HG03066 (cell line): ENCODE data around the gene GLYATL3.
"Not testable (repeated sequence)": the region's sequence is repeated elsewhere in the genome, so short reads cannot be mapped to it uniquely, and the experiment has no call there.

Source experiments
- ATAC-seq: cut with Tn5 transposase; IDR thresholded peaks from one replicate; pipeline ENCODE4 v1.9.1; 2021; ENCODE audit warnings: low read depth; ENCODE audit not compliant: unreplicated experiment

GLYATL3 gene

DNA sequence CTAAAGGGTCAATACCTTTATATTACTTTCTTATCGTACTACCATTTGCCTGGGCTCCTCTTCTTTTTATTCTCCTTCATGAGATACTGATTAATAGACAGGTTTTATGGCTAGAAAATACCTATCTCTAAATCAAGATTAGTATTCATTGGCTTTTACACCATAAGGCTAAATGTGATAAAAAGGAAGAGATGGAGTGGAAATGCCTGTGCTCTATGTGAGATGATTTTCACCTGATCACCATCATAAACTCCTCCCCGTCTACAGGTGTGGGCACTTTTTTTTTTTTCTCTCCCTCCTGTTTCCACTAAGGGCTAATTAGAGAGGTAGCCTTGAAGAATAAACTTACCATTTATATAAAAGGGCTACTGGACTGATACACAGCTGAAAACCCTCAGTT is at the start of gene GLYATL3:
GLYATL3 (plus strand) TSS at position 301 of the 400 bp plus-strand sequence. CDS start 12,068 bp downstream, outside the sequence.
- no peak for ATAC-seq

DNA sequence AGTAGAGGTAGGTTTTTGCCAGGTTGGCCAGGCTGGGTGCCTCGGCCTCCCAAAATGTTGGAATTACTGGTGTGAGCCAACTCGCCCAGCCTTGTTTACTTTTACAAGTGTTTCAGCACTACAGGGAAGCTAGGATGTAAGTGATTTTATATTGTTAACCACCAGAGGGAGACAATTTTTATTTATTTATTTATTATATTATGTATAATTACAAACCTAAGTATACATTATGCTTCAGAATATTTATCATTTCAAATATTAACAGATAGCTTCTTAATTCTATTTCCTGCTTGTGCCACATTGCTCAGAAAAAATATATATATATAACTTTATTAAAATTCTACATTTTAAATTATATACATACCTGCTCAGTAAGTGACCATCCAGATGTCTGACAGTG is 46.5 kb upstream of the GLYATL3 start:
- ATAC-seq = no peak

DNA sequence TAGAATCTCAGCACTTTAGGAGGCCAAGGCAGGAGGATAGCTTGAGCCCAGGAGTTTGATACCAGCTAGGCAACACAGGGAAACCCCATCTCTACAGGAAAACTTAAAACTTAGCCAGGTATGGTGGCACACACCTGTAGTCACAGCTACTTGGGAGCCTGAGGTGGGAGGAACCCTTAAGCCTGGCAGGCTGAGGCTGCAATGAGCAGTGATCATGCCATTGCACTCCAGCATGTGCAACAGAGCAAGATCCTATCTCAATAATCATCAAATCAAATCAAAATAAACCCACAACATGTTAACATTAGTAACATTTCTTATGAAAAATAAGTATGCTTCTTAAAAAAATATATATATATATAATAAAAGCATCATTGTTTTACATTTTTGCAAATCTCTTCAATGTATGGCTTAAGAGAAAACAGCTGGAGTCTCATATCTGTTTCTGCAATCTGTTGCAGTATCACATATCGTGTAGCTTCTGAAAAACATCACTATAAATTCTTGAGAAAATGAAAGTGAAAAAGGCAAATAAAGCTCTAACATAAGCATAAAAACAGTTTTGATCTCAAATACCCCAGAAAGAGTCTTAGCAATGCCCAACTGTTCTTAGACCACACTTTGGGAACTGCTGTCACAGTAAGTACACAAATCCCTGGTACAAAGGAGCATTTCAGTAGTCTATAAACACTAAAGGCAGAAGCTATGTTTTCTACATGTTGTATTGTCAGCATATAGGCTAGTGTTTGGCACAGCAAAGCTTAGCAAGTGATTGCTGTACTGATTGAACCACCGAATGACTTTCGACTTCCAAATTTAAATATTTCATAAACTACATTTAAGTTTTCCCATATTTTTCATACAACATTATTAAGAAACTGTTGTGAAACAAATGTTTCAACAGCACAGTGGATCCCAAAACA is 44.7 kb upstream of the GLYATL3 start:
- peak; percentile 72 for ATAC-seq

DNA sequence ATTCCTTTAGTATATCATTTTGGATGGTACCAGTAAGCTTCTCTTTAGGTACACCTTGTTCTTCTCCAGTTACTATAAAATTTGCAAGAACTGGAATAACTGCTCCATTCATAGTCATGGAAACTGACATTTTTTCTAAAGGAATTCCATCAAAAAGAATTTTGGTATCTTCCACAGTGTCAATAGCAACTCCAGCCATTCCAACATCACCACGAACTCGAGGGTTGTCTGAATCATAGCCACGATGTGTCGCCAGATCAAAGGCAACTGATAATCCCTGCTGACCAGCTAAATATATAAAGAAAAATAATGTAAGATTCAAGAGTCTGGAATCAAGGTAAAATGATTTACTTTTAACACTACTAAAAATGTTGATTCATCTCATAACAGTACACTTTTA is 42.0 kb upstream of the GLYATL3 start:
- no peak for ATAC-seq

DNA sequence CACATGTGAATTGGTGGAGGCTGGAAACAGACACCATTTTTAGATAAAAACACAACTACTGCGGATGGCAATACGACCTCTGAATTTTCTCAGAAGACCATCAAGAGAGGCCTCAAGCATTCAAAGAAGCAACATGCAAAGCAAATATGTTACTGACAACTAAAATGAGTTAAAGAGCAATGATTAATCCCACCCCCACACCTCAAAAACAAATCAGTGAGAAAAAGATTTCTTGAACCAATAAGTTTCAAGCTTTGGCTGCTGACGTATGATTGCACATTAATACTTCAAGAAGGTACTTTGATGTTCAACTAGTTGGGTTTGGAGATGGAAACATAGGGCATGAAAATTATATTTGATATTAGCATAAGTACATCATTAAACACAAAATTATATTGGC is 37.7 kb upstream of the GLYATL3 start:
- ATAC-seq = no peak

DNA sequence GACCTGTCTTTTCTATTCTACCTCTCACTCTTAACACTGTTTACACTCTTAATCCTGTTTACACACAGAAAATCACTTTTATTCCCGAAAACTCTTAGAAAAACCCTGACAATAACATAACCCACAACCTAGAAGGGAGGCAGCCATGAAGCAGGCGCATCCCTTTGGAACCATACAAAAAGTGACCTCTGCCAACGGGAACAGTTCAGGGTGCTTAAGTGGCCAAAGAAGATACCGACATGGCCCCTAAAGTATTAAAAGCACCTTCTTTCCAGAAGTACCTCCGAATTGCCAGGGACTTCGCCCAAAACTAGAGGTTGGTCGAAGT is 37.2 kb upstream of the GLYATL3 start:
- peak; percentile 8 for ATAC-seq

DNA sequence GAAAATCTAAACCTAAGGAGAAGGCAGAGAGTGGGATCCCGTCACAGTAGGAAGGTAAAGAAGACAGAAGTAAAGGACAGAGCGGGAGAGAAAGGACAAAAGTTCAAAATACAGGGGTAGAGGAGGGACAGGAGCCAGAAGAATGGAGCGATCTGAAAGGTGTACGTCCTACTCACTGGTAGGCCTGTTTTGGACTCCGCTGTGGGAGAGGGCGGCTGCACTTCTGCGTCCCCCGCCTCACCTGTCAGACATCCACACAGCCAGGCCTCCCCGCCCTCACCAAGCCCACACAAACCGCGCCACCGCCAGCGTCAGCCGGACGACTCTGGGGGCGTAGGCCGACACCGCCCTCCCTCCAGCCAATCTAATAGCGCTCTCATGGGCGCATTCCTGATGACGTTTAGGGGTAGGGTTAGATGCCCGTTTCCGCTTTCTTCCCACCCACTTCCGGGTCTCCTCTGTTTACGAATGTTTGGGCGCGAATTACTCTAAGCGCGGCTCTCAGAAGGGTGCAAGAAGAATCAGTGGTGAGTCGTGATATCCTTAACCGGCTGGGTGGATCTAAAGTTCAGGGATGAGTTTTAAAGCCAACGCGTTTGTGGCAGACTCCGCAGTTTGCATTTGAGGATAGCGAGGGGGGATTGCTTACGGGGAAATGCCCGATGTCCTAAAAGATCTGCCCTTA is 36.7 kb upstream of the GLYATL3 start, which contains the start of the genes CENPQ and MMUT:
CENPQ (plus strand) TSS at position 444 of the 685 bp plus-strand sequence. CDS start 6,807 bp downstream, outside the sequence.
MMUT (minus strand) TSS at position 327 of the 685 bp plus-strand sequence. CDS start 3,787 bp downstream, outside the sequence.
- ATAC-seq = peak; percentile 99

DNA sequence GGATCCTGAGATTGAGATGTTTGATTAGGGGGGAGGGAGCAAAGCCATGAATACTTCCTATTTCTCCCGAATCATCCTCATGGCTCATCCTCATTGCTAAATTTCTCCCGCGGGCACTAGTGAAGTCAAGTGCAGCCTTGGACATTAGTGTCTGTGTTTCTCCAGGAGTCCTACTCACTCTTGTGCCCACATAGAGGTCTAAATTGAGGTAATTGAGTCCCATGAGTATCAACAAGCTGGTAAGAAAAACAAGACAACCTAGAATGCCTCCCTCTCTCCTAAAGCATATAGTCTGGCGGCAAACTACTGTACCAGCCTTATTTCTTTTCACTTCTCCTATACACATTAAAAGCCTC is 36.1 kb upstream of the GLYATL3 start:
- ATAC-seq = no peak

DNA sequence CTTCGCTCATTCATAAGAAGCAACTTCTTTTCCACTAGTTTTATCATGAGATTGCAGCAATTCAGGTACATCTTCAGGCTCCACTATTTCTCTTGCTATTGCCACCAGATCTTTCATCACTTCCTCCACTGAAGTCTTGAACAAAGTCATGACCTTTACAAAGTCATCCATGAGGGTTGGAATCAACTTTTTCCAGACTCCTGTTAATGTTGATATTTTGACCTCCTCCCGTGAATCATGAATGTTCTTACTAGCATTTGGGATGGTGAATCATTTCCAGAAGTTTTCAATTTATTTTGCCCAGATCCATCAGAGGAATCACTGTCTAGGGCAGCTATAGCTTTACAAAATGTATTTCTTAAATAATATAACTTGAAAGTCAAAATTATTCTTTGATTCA is 35.0 kb upstream of the GLYATL3 start:
- no peak for ATAC-seq

DNA sequence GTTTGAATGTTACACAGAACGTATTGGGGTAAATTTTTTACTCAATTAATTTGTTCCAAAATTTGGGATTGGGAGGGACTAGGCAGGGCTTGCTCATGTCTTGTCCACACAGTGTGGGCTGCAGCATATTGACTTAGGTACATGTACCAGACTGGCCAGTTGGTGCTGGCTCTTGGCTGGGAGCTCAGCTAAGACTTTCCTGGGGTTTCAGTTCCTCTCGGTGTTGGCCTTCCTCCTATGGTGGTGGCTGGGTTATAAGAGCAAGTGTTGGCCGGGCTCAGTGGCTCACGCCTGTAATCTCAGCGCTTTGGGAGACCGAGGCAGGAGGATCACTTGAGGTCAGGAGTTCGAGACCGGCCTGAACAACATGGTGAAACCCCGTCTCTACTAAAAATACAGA is 31.7 kb upstream of the GLYATL3 start:
- ATAC-seq = no peak

DNA sequence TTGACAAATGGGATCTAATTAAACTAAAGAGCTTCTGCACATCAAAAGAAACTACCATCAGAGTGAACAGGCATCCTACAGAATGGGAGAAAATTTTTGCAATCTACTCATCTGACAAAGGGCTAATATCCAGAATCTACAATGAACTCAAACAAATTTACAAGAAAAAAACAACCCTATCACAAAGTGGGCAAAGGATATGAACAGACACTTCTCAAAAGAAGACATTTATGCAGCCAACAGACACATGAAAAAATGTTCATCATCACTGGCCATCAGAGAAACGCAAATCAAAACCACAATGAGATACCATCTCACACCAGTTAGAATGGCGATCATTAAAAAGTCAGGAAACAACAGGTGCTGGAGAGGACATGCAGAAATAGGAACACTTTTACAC is 23.2 kb upstream of the GLYATL3 start:
- not testable (repeated sequence) for ATAC-seq

DNA sequence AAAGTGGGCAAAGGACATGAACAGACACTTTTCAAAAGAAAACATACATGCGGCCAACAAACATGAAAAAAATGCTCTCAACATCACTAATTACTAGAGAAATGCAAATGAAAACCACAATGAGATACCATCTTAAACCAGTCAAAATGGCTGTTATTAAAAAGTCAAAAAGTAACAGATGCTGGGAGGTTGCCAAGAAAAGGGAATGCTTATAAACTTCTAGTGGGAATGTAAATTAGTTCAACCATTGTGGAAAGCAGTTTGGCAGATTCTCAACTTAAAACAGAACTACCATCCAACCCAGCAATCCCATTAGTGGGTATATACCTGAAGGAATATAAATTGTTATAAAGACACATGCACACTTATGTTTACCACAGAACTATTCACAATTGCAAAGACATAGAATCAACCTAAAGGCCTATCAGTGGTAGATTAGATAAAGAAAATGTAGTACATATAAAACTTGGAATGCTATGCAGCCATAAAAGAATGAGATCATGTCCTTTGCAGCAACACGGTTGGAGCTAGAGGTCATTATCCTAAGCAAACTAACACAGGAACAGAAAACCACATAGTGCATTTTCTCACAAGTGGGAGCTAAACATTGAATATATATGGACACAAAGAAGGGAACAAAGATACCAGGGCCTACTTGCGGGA is 20.3 kb upstream of the GLYATL3 start:
- no peak for ATAC-seq

DNA sequence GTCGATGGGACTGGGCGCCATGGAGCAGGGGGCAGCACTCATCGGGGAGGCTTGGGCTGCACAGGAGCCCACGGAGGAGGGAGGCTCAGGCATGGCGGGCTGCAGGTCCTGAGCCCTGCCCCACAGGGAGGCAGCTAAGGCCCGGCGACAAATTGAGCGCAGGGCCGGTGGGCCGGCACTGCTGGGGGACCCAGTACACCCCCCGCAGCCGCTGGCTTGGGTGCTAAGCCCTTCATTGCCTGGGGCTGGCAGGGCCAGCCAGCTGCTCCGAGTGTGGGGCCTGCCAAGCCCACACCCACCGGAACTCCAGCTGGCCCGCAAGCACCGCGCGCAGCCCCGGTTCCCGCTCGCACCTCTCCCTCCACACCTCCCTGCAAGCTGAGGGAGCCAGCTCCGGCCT is 17.9 kb upstream of the GLYATL3 start:
- not testable (repeated sequence) for ATAC-seq

DNA sequence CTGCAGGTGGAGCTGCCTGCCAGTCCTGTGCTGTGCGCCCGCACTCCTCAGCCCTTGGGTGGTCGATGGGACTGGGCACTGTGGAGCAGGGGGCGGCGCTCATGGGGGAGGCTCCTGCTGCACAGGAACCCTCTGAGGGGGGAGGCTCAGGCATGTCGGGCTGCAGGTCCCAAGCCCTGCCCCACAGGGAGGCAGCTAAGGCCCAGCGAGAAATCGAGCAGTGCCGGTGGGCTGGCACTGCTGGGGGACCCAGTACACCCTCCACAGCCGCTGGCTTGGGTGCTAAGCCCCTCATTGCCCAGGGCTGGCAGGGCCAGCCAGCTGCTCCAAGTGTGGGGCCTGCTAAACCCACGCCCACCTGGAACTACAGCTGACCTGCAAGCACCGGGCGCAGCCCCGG is 16.3 kb upstream of the GLYATL3 start:
- ATAC-seq = not testable (repeated sequence)

DNA sequence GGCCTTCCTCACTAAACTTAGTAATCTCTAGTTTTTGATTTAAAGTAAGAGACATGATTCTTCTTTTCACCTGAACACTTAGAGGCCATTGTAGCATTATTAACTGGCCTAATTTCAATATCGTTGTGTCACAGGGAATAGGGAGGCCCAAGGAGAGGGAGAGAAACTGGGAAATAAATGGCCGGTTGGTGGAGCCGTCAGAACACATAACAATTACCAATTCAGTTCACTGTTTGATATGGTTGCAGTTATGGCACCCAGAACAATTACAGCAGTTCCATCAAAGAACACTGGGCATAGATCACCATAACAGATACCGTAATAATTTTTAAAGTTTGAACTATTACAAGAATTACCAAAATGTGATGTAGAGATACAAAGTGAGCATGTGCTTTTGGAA is 9.1 kb upstream of the GLYATL3 start:
- no peak for ATAC-seq

DNA sequence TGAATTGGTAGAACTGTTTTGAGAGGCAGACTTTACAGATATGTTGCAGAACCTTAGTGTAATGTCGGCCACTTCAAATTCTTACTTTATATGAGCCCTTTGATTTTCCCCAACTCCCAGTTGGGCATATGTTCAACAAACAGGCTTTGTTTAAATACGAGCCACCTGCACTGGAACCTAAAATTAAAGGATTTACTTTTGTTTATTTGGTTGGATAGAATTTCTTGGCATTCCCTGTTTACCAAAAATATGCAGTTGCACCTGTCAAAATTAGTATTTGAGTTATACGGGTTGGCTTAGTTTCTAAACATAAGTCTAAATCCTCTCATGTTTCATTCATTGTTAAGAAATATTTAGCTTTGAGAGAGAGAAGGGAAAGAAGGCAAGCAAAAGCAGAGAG is 2.4 kb upstream of the GLYATL3 start:
- no peak for ATAC-seq

DNA sequence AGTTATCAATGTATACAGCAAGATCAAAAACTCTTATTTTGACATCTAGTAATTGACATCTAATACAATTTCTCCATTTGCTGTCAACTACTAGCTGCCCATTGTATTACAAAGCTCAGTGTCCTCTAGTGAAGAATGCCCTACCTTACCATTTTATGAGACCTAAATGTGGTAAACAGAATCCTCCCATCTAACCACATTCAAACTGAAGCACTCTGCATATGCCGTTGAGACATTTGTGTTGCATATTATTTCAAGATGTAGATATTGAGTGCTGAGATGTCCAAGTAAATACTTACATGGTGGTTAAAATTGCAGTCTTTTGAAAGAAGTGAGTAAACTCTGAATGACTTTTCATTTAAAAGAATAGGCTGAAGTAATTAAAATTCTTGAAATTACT is 597 bp upstream of the GLYATL3 start:
- no peak for ATAC-seq

DNA sequence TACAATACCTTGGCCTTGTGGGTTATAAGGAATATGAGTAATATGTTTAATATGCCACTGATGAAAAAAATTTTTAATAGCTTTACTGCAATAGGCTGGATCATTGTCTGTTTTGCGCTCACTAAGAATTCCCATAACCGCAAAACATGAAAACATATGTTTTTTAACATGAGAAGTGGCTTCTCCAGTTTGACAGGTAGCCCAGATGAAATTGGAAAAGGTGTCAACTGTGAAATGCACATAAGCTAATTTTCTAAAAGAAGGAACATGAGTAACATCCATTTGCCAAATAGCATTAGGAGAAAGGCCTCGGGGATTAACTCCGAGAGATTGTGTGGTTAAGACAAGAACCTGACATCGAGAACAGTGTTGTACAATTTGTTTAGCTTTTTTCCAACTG is 4.9 kb downstream of the GLYATL3 start:
- no peak for ATAC-seq

DNA sequence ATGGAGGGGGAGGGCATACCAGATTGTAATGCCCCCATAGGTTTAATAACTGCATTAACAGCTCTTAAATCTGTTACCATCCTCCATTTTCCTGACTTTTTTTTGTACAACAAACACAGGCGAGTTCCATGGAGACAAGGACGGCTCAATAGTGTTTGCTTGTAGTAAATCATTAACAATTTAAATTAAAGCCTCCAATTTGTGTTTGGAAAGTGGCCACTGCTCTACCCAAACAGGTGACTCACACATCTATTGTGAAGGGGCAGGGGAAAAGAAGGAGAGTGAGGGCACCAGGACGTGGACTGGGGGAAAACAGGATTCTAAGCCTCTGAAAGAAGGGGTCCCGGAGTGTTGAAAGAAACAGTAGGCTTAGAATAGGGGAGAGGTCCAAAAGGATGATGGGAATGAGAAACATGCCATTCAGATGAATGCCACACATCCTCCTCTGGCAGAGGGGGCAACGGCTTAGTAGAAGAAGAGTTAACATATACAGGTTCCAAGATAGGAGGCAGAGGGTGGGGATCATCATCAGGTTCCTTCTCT is 6.9 kb downstream of the GLYATL3 start:
- ATAC-seq = no peak

DNA sequence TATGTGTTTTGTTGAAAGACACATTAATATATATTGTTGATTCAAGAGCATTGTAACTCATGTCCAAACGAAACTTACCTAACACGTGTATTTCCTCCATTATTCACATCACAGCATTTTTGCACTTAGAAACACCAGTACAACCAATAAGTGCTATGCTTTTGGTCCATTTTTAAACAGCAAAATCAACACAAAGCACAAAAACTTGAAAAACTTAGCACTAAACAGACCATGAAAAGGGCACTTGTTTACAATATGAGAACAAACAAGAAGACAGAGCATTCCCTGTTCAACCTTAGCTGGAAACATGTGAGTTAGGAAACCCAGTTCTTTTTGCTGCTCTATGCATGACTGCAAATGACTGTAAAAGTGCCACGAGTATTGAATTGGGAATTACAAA is 9.6 kb downstream of the GLYATL3 start:
- ATAC-seq = no peak
